Measurements from ENCODE around the gene ADGRG7.

ADGRG7 gene

GRCh38 chr3:100609305-100609704, at the start of gene ADGRG7:
ADGRG7 (plus strand) TSS chr3:100609601; CDS start chr3:100609857, 256 bp downstream.
- in situ Hi-C loops (cut with MboI; ENCODE audit: low sequenced_read_pairs): no loop called here

- in situ Hi-C loops (cut with MboI; ENCODE audit: low sequenced_read_pairs): no loop called here
Measured at GRCh38 chr3:100560426-100560825, 49.0 kb upstream of the ADGRG7 start.

- in situ Hi-C loops (cut with MboI; ENCODE audit: low sequenced_read_pairs): no loop called here
Measured at GRCh38 chr3:100561459-100562158, 47.8 kb upstream of the ADGRG7 start.

- in situ Hi-C loops (cut with MboI; ENCODE audit: low sequenced_read_pairs): no loop called here
Measured at GRCh38 chr3:100562224-100562857, 47.1 kb upstream of the ADGRG7 start.

GRCh38 chr3:100563228-100563627, 46.2 kb upstream of the ADGRG7 start:
- in situ Hi-C loops (cut with MboI; ENCODE audit: low sequenced_read_pairs): no loop called here

- in situ Hi-C loops (cut with MboI; ENCODE audit: low sequenced_read_pairs): no loop called here
Measured at GRCh38 chr3:100563652-100564211, 45.7 kb upstream of the ADGRG7 start.

- in situ Hi-C loops (cut with MboI; ENCODE audit: low sequenced_read_pairs): no loop called here
Measured at GRCh38 chr3:100570811-100571210, 38.6 kb upstream of the ADGRG7 start.

- in situ Hi-C loops (cut with MboI; ENCODE audit: low sequenced_read_pairs): no loop called here
Measured at GRCh38 chr3:100574536-100574935, 34.9 kb upstream of the ADGRG7 start.

- in situ Hi-C loops (cut with MboI; ENCODE audit: low sequenced_read_pairs): loop anchor here (25.0 kb wide), 2 partner anchors 263 to 738 kb away; no protein-coding TSS in a partner anchor
Measured at GRCh38 chr3:100575704-100576103, 33.7 kb upstream of the ADGRG7 start.

- in situ Hi-C loops (cut with MboI; ENCODE audit: low sequenced_read_pairs): loop anchor here (25.0 kb wide), 2 partner anchors 265 to 740 kb away; no protein-coding TSS in a partner anchor
Measured at GRCh38 chr3:100577382-100578008, 31.9 kb upstream of the ADGRG7 start.

GRCh38 chr3:100578646-100579045, 30.8 kb upstream of the ADGRG7 start:
- in situ Hi-C loops (cut with MboI; ENCODE audit: low sequenced_read_pairs): loop anchor here (25.0 kb wide), 2 partner anchors 266 to 741 kb away; no protein-coding TSS in a partner anchor

GRCh38 chr3:100580147-100580546, 29.3 kb upstream of the ADGRG7 start:
- in situ Hi-C loops (cut with MboI; ENCODE audit: low sequenced_read_pairs): loop anchor here (25.0 kb wide), 2 partner anchors 268 to 743 kb away; no protein-coding TSS in a partner anchor

GRCh38 chr3:100581650-100582049, 27.8 kb upstream of the ADGRG7 start:
- in situ Hi-C loops (cut with MboI; ENCODE audit: low sequenced_read_pairs): loop anchor here (25.0 kb wide), 2 partner anchors 269 to 744 kb away; no protein-coding TSS in a partner anchor

- in situ Hi-C loops (cut with MboI; ENCODE audit: low sequenced_read_pairs): loop anchor here (25.0 kb wide), 2 partner anchors 270 to 745 kb away; no protein-coding TSS in a partner anchor
Measured at GRCh38 chr3:100582157-100582556, 27.2 kb upstream of the ADGRG7 start.

GRCh38 chr3:100584101-100584660, 25.2 kb upstream of the ADGRG7 start:
- in situ Hi-C loops (cut with MboI; ENCODE audit: low sequenced_read_pairs): loop anchor here (25.0 kb wide), 2 partner anchors 272 to 747 kb away; no protein-coding TSS in a partner anchor

- in situ Hi-C loops (cut with MboI; ENCODE audit: low sequenced_read_pairs): loop anchor here (25.0 kb wide), 2 partner anchors 275 to 750 kb away; no protein-coding TSS in a partner anchor
Measured at GRCh38 chr3:100586832-100587231, 22.6 kb upstream of the ADGRG7 start.

GRCh38 chr3:100588251-100588650, 21.1 kb upstream of the ADGRG7 start:
- in situ Hi-C loops (cut with MboI; ENCODE audit: low sequenced_read_pairs): loop anchor here (25.0 kb wide), 2 partner anchors 276 to 751 kb away; no protein-coding TSS in a partner anchor

- in situ Hi-C loops (cut with MboI; ENCODE audit: low sequenced_read_pairs): loop anchor here (25.0 kb wide), 2 partner anchors 278 to 753 kb away; no protein-coding TSS in a partner anchor
Measured at GRCh38 chr3:100590114-100590839, 19.1 kb upstream of the ADGRG7 start.

GRCh38 chr3:100590840-100591147, 18.6 kb upstream of the ADGRG7 start:
- in situ Hi-C loops (cut with MboI; ENCODE audit: low sequenced_read_pairs): loop anchor here (25.0 kb wide), 2 partner anchors 278 to 753 kb away; no protein-coding TSS in a partner anchor

GRCh38 chr3:100591411-100591810, 18.0 kb upstream of the ADGRG7 start:
- in situ Hi-C loops (cut with MboI; ENCODE audit: low sequenced_read_pairs): loop anchor here (25.0 kb wide), 2 partner anchors 279 to 754 kb away; no protein-coding TSS in a partner anchor

Measured in HL-60/S4 treated with retinoic acid at 250 ng/mL for 4 days and 3 days (cell line).